Calu3 (cell line): Measurements from ENCODE around the gene SERGEF. TPM values are rescaled to one million over a fixed set of nuclear protein-coding genes. Genes with fewer than 3 reads are reported as not detected.

ENCODE experiments used
- BruUV-seq: library from RNA; stranded (reverse); fragments of 400-500 nt; replicated peaks from 2 replicates; lab custom pipeline; 2021; lab: Mats Ljungman, UMichigan
- CTCF ChIA-PET: fragments of 300-600 bp; sonication (Branson Sonifier 250); formaldehyde crosslinking; loops from one replicate; lab custom pipeline; 2022; ENCODE audit warnings: antibody characterized with exemption; lab: Charles Lee
- DNase-seq: peaks from one replicate; pipeline ENCODE4 v3.0.0; 2022
- H3K27ac Mint-ChIP-seq: one replicate; pipeline ENCODE4 v1.8.0; 2022; ENCODE audit warnings: mixed read lengths; ENCODE audit not compliant: unreplicated experiment
- H3K27me3 Mint-ChIP-seq: one replicate; pipeline ENCODE4 v1.8.0; 2022; ENCODE audit warnings: mixed read lengths; ENCODE audit not compliant: unreplicated experiment
- H3K36me3 Mint-ChIP-seq: one replicate; pipeline ENCODE4 v1.8.0; 2022; ENCODE audit warnings: mild to moderate bottlenecking, moderate library complexity, mixed read lengths; ENCODE audit not compliant: insufficient read depth, unreplicated experiment
- H3K4me1 Mint-ChIP-seq: one replicate; pipeline ENCODE4 v1.8.0; 2022; ENCODE audit warnings: mild to moderate bottlenecking, low read depth, mixed read lengths; ENCODE audit not compliant: unreplicated experiment
- H3K4me3 Mint-ChIP-seq: one replicate; pipeline ENCODE4 v1.8.0; 2022; ENCODE audit warnings: mild to moderate bottlenecking, low read depth, moderate library complexity, mixed read lengths; ENCODE audit not compliant: unreplicated experiment
- H3K9me3 Mint-ChIP-seq: one replicate; pipeline ENCODE4 v1.8.0; 2022; ENCODE audit warnings: low read depth, mixed read lengths; ENCODE audit not compliant: unreplicated experiment
- CTCF ChIP-seq: fragments of 200-600 bp; IDR thresholded peaks from one replicate; pipeline ENCODE4 v1.8.0; 2022; ENCODE audit warnings: antibody characterized with exemption; ENCODE audit not compliant: unreplicated experiment
- intact Hi-C: fragments of 100-400 bp; cut with micrococcal nuclease; formaldehyde crosslinking; loops from one replicate; pipeline ENCODE4 v1.10.0; 2022; ENCODE audit not compliant: unreplicated experiment
- total RNA-seq: library from RNA; stranded (reverse); gene quantifications from 2 replicates; pipeline ENCODE4 v1.2.3, GENCODE V29; 2022

SERGEF gene
- total RNA-seq, 1 experiment from 2014 or later: 28.1 TPM

- Mint-ChIP-seq H3K4me3 (no peak overlapping the region), H3K27me3 (no peaks in the 10 kb centered on the region), H3K9me3 (no peaks in the 10 kb centered on the region), H3K36me3 (no peaks in the 10 kb centered on the region), H3K4me1 (peaks cover 8% of the 10 kb centered on the region), H3K27ac (no peak overlapping the region)
- intact Hi-C loops: no loop called here
- CTCF ChIA-PET: no interaction called here
- no peak for DNase-seq
- no TSS peak for BruUV-seq
- TF ChIP-seq CTCF: no peak
Observed at GRCh38 chr11:17794981-17795380, 217.9 kb downstream of the SERGEF start.

- CTCF ChIA-PET: no interaction called here
- Mint-ChIP-seq H3K9me3 (no peaks in the 10 kb centered on the region), H3K36me3 (no peaks in the 10 kb centered on the region), H3K27ac (no peak overlapping the region), H3K27me3 (no peaks in the 10 kb centered on the region), H3K4me1 (peaks cover 8% of the 10 kb centered on the region), H3K4me3 (no peak overlapping the region)
- BruUV-seq: no TSS peak
- intact Hi-C loops: no loop called here
- no peak for DNase-seq
- no peak for TF ChIP-seq CTCF
Observed at GRCh38 chr11:17793642-17794170, 219.1 kb downstream of the SERGEF start.

- CTCF ChIA-PET: no interaction called here
- Mint-ChIP-seq H3K4me1 (peaks cover 8% of the 10 kb centered on the region), H3K27me3 (no peaks in the 10 kb centered on the region), H3K27ac (no peak overlapping the region), H3K9me3 (no peaks in the 10 kb centered on the region), H3K4me3 (no peak overlapping the region), H3K36me3 (no peaks in the 10 kb centered on the region)
- DNase-seq: no peak
- no peak for TF ChIP-seq CTCF
- intact Hi-C loops: no loop called here
- BruUV-seq: no TSS peak
Observed at GRCh38 chr11:17792161-17792560, 220.7 kb downstream of the SERGEF start.

GRCh38 chr11:17791144-17791543 is 221.7 kb downstream of the SERGEF start:
- intact Hi-C loops: no loop called here

More at GRCh38 chr11:17791144-17791543, 221.7 kb downstream of the SERGEF start:
- no TSS peak for BruUV-seq
- no peak overlapping the region for H3K27ac Mint-ChIP-seq
- no peak for DNase-seq
- CTCF ChIA-PET: no interaction called here
- H3K36me3 Mint-ChIP-seq: no peaks in the 10 kb centered on the region
- H3K9me3 Mint-ChIP-seq: no peaks in the 10 kb centered on the region
- no peaks in the 10 kb centered on the region for H3K27me3 Mint-ChIP-seq
- H3K4me1 Mint-ChIP-seq: peaks cover 8% of the 10 kb centered on the region
- H3K4me3 Mint-ChIP-seq: no peak overlapping the region
- no peak for TF ChIP-seq CTCF
